Femur (tissue), 1 donor: ENCODE data around the gene DIPK1A.

Experiments
- DNase-seq: peaks from one replicate; pipeline ENCODE4 v3.0.0-alpha.2; 2017

DIPK1A gene

DNA sequence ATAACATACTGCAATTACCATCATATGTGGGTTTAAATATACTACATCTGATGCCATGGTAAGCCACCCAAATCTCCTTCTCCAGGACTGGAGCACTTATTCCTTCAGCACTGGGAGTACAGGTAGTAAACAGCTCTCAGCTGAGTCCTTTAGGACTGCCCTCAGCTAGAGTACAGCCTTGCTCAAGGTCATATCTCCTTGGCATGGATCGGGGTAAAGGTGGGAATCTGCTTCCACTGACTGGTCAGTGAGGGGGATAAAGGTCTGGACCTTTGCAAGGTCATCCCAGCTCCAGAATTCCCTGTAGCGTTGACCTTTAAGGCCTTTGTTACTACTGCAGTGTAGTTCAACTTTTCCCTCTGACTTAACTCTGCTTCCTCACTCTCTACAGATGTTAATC lies 90.7 kb downstream of the DIPK1A start:
- DNase-seq, result no peak

DNA sequence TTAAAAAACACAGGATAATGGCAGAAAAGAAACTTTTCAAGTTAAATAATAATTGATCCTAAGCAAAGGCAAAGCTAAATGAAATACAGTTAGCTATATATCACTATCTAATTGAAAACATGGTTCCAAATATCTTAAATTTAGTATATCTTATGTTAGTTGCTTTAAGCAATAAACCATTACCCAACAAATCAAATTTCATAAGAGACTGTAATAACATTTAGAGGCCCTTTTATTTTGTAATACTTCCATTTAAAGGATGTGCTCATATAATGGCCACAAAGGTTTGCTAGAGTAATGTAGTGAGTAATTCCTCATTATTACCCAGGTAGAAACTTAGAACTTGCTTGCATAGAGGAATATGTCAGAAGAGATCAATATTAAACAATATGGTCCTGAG lies 97.1 kb downstream of the DIPK1A start:
- no peak for DNase-seq

DNA sequence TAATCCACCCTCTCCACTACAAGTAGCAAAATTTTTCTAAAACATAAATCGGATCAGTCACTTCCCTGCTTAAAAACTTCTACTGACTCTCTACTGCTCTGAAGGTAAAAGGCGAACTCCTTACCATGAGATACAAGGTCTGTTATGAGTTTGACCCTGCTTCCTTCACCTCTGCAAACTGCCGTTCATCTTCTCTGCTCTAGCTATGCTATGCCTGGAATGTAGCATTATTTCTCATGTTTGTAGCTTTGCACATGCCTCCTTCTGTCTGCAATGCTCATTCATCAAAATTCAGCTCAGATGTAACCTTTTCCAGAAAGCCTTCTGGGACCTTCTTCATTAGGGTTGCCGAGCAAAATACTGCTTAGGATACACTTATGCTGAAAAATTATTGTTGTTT lies 98.7 kb downstream of the DIPK1A start:
- no peak for DNase-seq

DNA sequence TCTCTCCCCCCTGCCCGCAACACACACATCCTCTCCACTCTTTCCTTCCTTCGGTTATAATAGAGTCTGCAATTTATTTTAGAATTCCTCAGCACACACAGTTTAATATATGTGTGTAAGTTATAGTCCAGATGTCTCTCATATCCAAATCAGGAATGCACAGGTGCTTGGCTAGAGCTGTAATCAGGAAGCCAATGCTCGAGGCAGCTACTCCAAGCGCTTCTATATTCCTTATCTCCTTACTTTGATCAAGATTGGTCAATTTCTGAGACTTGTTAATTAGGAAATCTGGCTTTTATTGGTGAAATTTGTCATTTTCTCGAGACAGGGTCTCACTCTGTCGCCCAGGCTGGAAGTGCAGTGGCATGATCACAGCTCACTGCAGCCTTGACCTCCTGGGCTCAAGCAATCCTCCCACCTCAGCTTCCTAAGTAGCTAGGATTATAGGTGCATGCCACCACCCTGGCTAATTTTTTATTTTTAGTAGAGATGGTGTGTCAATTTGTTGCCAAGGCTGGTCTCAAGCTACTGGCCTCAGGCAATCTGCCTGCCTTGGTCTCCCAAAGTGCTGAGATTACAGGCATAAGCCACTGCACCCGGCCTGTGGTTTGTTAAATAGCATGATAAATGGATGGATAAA lies 101.7 kb downstream of the DIPK1A start:
- no peak for DNase-seq

DNA sequence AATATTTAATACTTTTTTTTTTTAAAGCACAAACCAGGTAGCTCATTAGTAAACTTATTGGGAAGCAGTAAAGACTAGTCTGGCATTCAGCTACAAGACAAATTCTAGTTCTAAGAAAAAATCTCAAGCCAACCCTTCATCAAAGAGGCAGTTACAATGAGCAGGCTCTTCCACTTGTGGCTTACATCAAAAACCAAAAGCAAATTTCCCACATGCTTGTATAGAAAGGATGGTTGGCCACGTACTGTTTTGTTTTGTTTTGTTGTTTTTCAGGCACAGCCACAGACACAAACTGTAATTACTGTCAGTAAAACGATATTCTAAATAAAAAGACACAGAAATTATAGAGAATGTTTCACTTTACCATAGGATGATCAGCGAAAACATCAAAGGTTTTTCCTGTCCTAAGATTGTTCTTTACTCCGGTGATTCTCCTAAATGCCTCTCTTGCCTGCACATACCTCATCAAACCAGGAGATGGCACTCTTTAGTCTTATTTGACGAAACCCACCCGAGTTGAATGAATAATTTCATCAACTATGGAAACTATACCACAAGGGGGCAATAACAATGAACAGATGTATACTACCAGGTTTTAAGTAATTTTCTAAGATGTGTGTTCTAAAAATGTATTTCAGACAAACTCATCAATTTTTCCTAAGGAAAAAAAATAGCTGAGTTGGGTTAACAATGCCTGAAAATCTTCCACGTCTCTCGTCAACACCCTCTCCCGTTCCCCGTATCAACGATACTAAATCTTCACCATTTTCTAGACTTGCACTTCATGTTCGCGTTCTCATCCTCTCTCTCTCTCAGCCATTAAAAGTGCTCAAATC lies 102.5 kb downstream of the DIPK1A start:
- DNase-seq, result peak; percentile 52

DNA sequence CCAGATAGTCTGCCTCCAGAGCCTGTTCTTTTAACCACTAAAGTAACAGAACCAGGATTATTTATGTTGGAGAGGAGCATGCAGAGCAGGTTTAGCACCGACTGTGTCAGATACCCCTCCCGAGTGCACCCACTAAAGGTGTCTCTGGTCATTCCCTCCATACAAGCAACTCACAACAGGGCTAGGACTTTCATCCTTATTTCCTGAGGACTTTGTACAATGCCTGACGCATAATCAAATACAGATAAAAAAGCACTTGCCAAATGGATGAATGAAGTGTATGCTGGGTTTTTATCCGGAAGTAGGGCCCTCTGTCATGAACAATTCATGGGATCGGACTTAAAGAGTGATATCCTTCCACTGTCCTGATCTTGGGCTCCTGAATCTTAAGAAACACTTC lies 103.4 kb downstream of the DIPK1A start:
- no peak for DNase-seq

DNA sequence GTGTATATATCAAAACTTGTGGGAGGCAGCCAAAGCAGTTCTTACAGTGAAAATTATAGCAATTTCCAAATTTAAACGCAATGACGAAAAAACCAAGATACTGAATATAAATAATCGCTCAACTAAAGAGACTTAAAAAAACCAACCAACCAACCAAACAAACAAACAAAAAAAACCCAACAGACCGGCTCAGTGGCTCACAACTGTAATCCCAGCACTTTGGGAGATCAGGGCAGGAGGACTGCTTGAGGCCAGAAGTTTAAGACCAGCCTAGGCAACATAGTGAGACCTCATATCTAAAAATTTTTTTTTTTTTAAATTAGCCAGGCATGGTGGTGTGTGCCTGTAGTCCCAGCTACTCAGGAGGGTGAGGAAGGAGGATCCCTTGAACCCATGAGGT lies 106.0 kb downstream of the DIPK1A start:
- no peak for DNase-seq

DNA sequence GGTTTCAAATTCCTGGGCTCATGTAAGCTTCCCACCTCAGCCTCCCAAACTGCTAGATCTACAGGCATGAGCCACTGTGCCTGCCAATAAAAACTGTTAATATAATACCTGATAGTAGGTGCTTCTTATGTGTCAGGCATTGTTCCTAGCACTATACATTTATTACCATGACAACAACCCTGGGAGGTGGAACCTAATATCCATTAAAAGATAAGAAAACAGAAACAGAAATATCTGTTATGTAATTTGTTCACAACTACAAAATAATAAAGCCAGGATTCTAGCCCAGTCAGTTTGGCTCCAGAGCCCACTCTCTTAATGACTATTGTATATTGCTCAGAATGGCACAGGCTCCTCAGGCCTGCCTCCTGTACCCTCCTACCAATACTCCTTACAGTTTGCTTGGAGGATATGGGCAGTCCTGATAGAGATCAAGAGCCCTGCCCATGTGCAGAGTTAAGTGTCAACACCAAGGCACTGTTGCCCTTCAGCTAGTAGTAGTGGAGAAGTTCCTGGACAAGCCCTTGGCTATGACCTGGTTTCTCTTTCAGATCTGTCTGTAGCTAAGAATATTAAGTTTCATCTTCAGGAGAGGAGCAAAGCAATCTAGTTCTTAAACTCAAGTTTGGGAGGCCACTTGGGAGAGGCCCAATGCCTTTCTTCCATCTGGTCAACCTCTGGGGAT lies 107.0 kb downstream of the DIPK1A start:
- no peak for DNase-seq

DNA sequence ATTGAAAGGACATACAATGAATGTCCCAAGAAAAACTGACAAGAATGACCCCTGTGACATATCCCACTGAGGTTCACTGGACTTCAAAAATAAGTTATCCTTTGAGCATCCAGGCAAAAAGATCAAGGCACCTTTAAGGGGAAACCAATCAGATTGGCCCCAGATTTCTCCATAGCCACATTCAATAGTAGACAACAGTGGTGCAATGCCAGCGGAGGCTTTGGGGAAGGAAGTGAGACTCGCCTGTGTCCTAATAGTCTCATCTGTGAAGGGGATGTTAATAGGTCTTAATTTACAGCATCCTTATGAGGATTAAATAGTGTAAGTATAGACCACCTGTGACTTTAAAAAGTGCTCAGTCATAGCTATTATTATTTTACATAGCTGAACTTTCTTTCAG lies 108.0 kb downstream of the DIPK1A start:
- peak; percentile 24 for DNase-seq

DNA sequence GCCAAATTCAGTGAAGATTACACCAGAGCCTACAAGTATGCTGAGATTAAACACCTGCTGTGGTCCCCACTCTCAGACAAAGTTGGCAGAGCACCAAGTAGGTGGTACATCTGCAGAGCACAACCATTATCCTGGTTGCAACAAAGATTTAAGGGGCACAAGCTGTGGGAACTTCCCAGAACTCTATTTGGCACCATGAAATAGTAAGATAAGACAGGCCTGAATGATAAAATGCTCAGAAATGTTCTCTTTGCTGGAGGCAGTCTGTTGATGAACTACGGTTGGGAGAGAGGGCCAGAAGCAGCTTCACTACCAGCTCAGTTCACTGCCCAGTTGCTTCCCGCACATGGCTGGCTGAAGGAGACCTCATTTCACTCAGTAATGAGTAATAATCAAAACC lies 109.5 kb downstream of the DIPK1A start:
- DNase-seq, result no peak

DNA sequence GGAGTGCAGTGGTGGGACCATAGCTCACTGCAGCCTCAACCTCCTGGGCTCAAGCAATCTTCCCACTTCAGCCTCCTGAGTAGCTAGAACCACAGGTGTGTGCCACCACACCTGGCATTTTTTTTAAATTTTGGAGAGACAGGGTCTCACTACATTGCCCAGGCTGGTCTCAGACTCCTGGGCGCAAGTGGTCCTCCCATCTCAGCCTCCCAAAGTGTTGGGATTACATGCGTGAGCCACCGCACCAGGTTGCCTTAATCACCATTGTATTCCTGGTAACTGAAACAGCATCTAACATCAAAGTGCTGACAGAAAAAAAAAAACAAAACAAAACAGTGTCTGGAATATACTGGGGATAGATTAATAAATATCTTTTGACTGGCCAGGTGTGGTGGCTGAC lies 111.2 kb downstream of the DIPK1A start:
- no peak for DNase-seq

DNA sequence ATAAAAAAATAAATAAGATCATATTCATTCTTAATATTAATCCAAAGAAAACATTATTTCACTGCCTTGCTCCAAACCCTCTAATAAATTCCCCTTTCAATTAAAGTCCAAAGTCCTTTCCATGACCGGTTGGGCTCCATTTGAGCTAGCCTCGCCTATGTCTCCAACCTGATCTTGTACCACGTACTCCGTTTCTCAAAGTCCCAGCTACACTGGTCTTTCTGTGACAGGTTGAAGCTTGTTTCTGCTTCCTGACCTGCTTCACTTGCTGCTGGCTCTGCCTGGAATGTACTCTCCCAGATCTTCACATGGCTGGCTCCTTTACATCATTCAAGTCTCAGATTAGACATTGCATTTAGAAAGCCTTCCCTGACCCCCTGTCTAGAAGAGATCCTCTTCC lies 113.1 kb downstream of the DIPK1A start:
- DNase-seq, result no peak

DNA sequence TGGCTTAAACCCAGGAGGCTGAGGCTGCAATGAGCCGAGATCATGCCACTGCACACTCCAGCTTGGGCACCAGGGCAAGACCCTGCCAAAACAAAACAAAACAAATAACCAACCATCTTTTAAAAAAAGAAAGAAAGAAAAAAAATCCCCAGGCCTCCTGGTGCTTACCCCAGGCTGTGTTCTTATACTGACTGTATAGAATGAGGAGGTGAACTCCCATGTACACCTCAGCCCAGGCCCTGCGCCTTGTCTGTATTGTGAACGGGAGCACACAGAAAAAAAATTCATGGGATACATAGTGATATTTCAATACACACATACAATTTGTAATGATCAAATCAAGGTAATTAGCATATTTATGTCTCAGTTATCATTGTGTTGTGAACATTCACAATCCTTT lies 115.4 kb downstream of the DIPK1A start:
- DNase-seq, result no peak

DNA sequence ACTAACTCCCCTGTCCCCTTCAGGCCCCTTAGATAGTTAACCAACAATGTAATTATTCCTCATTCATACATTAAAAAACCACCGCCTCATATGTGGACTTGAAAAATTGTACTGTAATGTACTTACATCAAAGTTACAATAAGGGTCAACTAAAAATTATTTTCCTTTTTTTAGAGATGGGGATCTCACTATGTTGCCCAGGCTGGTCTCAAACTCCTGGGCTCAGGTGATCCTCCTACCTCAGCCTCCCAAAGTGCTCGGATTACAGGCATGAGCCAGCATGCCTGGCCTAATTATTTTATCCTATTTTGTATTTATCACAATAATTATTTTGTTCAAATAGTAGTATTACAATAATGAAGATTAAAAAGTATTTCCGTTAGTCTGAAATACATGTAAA lies 116.8 kb downstream of the DIPK1A start:
- no peak for DNase-seq

DNA sequence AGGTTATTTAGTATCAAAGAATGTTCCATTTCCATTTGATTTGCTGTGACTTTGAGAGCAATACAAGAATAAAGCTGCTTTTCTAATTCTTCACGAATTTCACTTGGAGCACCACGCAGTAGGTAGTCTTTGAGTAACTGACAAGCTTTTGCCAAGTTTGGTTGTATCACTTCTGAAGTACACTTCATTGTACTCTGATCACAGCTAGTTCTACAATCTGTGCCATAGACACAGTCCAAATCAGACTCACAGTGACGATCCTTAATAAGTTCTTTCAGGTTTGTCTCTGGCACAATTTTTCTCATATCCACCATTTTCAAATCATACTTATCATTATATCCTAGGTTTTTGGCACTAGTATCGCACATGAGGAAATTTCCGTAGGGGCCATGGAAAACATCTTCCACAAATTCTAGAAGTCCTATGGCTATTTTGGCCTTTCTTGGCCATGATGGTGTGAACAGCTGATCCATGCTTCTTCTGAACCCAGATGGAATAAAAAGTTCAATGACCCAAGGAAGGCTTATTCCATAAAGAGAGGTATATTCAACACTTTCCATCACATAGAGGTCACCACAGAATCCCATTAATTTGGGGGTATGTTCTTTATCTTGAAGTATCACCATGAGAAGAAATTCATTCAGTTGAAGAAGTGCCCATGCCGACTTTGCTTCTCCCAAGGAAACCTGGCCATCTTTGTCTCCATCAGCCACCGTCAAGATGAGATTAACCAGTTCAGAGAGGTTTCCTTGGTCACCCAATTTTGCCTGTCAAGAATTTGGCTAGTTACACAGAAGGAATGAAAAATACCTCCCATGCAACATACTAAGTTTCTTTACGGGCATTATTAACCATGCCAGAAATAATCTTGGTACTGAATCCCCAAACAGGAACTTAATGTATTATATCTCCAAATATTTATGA lies 117.6 kb downstream of the DIPK1A start:
- no peak for DNase-seq

DNA sequence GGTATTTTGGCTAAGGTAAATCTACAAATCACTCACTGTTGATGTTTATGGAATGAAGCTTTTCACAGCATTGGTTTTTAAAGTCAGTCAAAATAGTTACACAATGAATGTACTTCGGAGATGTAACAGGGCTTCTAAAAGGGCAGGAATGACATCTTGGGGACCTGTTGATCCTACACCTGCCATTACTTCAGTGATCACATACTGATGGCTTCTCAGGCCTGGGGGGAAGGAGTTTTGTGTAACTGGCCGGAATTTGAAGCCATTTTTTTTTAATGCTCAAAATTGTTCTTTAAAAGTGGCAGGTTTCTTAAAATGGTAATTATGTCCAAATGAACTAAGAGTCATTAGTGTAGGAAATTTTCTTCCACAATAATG lies 118.2 kb downstream of the DIPK1A start:
- no peak for DNase-seq

DNA sequence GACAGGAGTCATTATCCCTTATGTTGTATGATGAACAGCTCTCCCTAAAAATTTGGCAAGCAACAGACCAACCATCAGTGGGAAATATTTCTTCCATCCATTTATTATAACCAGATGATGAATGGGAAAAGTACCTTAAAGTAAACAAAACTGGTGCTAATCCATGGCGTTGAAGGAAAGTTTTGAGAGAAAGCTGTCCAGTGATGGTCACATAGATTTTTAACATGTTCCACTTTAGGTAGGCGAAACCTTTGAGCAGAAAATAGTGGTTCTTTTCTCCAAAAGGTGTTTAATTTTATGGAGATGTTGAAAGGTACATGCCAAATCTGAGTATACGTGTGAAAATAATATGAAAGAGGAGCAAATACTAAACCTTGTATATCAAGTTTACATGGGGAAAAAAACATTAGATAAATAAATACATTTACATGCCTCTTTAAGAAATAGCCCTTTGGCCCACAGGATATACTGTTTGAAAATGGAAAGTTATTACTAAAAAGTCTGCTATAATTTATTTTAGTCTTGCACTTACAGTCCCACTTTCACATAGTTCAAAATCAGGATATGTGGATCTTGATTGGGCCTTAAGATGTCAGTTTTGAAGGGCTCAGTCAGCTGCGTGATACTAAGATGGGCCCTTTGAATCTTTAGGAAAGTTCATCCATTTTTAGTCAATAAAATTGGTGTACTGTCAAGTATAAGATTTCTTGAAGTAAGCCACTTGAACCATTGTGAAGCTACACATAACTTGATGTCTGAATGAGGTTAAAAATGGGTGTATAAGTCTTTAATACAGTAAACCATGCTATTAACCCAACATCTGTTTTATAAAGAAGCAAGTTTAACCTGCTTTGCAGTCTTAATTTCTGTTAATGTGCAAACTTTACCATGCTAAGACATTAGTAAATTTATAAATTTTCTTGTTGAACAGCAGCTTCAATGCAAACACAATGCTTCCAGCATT lies 118.9 kb downstream of the DIPK1A start:
- DNase-seq, result no peak

DNA sequence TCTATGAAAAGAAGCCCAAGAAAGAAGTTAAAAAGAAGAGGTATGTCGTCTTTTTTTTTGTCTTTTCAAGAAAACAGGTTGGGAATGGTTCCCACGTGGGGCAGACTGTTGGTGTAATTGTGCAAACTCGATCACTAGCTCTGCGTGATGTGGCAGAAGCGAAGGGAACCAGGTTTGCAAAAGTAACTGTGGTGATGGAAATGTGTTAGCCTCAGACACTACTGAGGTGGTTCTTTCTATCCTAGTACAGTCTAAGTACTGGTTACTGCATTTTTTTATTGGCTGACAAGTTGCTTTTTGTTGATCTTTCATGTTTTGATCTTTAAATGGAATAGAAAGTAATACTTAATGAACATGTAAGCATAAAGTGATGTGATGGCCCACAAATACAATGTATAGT lies 120.7 kb downstream of the DIPK1A start:
- no peak for DNase-seq

DNA sequence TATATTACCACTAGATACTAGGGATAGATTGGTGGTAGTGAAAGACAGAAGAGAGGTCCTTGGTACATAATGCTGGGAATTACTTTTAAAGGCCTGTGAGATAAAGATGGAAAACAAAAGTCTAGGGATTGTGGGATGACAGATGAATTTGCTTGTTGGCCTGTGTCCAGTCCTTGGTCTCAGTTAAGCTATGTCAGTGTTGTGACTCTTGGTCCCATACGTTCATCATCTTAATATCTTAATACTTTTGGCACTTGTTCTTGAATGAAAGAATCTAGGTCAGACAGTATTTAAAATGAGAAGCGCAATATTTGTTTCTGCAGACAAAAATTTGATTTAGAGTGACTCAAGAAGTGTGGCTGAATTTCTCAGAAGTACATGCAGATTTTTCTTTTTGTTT lies 121.8 kb downstream of the DIPK1A start:
- no peak for DNase-seq

DNA sequence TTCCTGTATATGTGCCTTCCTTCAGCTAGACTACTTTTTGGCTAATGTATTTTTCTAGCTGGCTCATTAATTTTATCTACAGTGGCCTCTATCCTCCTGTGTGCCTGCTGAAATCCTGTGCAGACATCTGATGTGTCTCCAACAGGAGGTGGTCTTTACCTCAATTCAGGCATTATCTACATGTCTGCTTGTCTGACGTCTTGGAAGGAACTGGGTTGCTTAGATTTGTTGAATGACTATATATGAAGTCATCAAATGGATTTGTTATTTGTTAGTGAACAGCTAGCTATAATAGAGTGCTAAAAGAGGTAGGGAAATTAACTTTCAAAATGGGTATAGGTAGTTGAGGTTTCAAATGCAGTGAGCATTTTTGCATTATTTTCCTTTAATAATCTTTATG lies 122.7 kb downstream of the DIPK1A start:
- no peak for DNase-seq

DNA sequence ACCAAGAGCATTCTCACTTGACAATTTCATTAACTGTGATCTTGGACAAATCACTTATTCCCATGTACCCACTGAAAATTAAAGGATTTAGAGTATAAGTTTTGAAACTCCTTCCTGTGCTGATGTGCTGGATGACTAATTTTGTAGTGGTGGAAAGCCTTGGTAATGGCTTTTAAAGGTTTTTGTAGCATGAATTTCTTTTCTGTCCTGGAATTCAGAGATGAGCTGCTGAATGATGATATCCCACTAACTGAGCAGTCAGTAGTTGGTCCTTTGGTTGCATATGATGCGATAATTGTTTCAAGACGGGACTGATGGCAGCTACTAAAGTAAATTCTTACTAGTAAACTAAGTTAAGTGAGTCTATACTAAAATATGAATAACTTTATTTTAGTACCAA lies 124.2 kb downstream of the DIPK1A start:
- DNase-seq, result no peak

DNA sequence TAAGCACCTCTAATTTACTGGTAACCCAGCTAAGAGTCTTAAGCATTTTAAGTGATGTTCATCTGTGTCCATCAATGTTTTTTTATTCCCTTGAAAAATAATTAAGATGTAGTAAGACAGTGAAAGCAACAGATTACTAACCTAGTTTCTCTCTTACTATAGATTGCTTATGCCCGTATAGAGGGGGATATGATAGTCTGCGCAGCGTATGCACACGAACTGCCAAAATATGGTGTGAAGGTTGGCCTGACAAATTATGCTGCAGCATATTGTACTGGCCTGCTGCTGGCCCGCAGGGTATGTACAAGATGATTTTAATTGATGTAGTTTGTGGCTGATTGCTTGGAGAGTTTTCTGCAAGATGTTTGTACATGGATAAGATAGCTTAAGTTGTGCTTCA lies 126.6 kb downstream of the DIPK1A start:
- DNase-seq, result no peak
